ENCODE data around the gene OBSCN. TPM values are rescaled to one million over a fixed set of nuclear protein-coding genes. Genes with fewer than 3 reads are reported as not detected.

The OBSCN gene
- total and polyA plus RNA-seq, 2 of the 13 experiments (the other 11 are each of a cell fraction or from before 2014, with no cell fraction given), result 0.20 TPM

DNA sequence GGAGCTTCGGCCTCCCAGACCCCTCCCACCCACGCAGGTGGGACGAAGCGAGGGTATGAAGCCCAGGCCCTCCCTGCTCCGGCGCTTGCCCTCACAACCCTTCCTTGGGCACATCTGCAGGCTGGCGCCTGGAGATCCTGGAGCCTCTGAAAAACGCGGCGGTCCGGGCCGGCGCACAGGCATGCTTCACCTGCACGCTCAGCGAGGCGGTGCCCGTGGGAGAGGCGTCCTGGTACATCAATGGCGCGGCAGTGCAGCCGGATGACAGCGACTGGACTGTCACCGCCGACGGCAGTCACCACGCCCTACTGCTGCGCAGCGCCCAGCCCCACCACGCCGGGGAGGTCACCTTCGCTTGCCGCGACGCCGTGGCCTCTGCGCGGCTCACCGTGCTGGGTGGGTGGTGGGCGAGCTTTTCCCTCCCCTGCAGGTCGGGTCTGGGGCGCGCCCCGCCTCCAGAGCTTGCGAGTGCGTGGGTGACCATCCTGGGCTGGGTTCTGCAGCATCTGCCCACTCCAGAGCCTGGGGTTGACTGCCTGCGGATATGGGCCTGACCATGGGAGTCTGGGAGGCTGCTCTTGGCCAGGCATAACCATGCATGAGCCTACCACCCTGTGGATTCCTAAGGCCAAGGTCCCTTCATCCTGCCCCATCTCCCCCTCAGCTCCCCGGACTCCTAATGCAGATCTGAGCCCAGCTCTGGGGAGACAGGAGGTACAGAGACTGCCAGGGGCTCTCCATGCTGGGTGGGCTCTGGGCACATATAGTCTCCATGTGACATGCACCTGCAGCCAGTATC is 108.9 kb downstream of the OBSCN start:
- H3K27ac ChIP-seq (ENCODE audit: extremely low read length, insufficient read depth, low read length), result no peak overlapping the region
- H3K4me1 ChIP-seq (ENCODE audit: insufficient read depth, low read length), result no peaks in the 10 kb centered on the region
- intact Hi-C loops (cut with micrococcal nuclease; ENCODE audit: unreplicated experiment) (no loop called here), in situ Hi-C loops (cut with HindIII; ENCODE audit: extremely low pct_ligation_motif_present, low pct_unique_long_range_greater_than_20kb) (no loop called here)
- no peak overlapping the region for H2AFZ ChIP-seq (ENCODE audit: low read length)
- peaks cover 18% of the 10 kb centered on the region for H3K9me3 ChIP-seq (ENCODE audit: low read length)
- 80% methylated on average over 14 of the region's 47 CpGs for WGBS (ENCODE audit: low lambda C conversion rate)
- no peaks in the 10 kb centered on the region for H4K20me1 ChIP-seq (ENCODE audit: insufficient read depth, low read length)
- ATAC-seq (no peak), FAIRE-seq (no peak), DNase-seq (ENCODE audit: low spot score) (no peak)
- ChIA-PET POLR2A (no interaction called here), CTCF (ENCODE audit: low intra/inter-chr PET ratio, low total read pairs) (no interaction called here)
- no peaks in the 10 kb centered on the region; a peak in 1 of 5 replicates for H3K27me3 ChIP-seq (ENCODE audit: control insufficient read depth in 1 of 2, insufficient read depth in 2 of 2, low read length in 2 of 2)
- TF ChIP-seq ZC3H4 (CRISPR knock-in tag; IDR thresholded peaks at IDR 0.05; ENCODE audit: borderline replicate concordance), result no peak
- no peak for TF ChIP-seq SNRNP70 (IDR thresholded peaks at IDR 0.05; ENCODE audit: low read depth, low read length)
- no peak for TF ChIP-seq YY1 (IDR thresholded peaks at IDR 0.05; ENCODE audit: insufficient read depth, insufficient replicate concordance, low read depth, low read length)
- TF ChIP-seq ZNF224 (CRISPR knock-in tag; IDR thresholded peaks at IDR 0.05), result no peak
- TF ChIP-seq LBX2 (CRISPR knock-in tag; IDR thresholded peaks at IDR 0.05; ENCODE audit: borderline replicate concordance), result no peak
- TF ChIP-seq ZSCAN22 (CRISPR knock-in tag; IDR thresholded peaks at IDR 0.05), result no peak
- no peak for TF ChIP-seq GZF1 (CRISPR knock-in tag; IDR thresholded peaks at IDR 0.05)
- no peak for TF ChIP-seq ZSCAN12 (CRISPR knock-in tag; IDR thresholded peaks at IDR 0.05)
- no peak for TF ChIP-seq ZBTB21 (CRISPR knock-in tag; IDR thresholded peaks at IDR 0.05)
- no peak for TF ChIP-seq SYNCRIP (IDR thresholded peaks at IDR 0.05; ENCODE audit: insufficient read depth, low read depth, low read length)
- no peak for TF ChIP-seq HOXA7 (CRISPR knock-in tag; IDR thresholded peaks at IDR 0.05)
- no peak overlapping the region for H3K4me2 ChIP-seq (ENCODE audit: low read depth, low read length)
- H3K79me2 ChIP-seq (ENCODE audit: insufficient read depth, low read length), result no peaks in the 10 kb centered on the region
- BruUV-seq (replicated peaks), result no TSS peak
- H3K4me3 ChIP-seq (replicated peaks in 1 of 3; ENCODE audit: insufficient read depth in 1 of 3, low read depth in 2 of 3, low read length in 3 of 3), result no peak overlapping the region
- H3K36me3 ChIP-seq (replicated peaks in 1 of 2; ENCODE audit: control insufficient read depth in 1 of 2, insufficient read depth in 2 of 2, low read length in 2 of 2), result no peaks in the 10 kb centered on the region
- H3K9ac ChIP-seq (ENCODE audit: insufficient read depth, low read depth, low read length), result no peak overlapping the region
